Diencephalon (tissue), 1 donor: ENCODE results near the gene ACTL7B. TPM values are rescaled to one million over a fixed set of nuclear protein-coding genes. Genes with fewer than 3 reads are reported as not detected.

Experiments used
- small RNA-seq: library from RNA; depleted of rRNA; stranded (forward); fragments of <200 nt; gene quantifications from one replicate; pipeline ENCODE3, GENCODE V24; 2014
- total RNA-seq: library from RNA; depleted of rRNA; stranded (reverse); fragments of >200 nt; gene quantifications from one replicate; pipeline ENCODE4 v1.2.3, GENCODE V29; 2014

ACTL7B gene, protein sequence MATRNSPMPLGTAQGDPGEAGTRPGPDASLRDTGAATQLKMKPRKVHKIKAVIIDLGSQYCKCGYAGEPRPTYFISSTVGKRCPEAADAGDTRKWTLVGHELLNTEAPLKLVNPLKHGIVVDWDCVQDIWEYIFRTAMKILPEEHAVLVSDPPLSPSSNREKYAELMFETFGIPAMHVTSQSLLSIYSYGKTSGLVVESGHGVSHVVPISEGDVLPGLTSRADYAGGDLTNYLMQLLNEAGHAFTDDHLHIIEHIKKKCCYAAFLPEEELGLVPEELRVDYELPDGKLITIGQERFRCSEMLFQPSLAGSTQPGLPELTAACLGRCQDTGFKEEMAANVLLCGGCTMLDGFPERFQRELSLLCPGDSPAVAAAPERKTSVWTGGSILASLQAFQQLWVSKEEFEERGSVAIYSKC
- not detected for total RNA-seq

DNA sequence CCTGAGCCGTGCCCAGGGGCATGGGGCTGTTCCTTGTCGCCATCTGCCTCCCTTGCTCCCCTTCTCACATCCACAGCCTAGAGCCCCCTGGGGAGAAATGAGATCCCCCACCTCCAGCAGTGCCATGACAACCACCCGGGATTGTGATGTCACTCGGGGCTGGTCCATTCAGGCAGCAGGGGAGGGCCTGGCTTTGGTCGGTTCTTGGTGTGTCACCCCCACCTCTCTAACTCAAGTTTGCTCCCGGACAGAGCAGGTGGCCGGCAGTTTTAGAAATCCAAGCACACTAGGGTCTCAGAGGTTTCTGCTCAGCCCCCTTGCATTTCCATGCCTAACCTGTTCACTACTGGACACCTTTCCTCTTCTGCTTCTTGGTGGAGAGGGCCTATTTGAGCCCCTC, at the start of gene ACTL7B:
TSS of gene ACTL7B (minus strand) at position 99 of the 400 bp plus-strand sequence. CDS start at position 43, 56 bp downstream.

DNA sequence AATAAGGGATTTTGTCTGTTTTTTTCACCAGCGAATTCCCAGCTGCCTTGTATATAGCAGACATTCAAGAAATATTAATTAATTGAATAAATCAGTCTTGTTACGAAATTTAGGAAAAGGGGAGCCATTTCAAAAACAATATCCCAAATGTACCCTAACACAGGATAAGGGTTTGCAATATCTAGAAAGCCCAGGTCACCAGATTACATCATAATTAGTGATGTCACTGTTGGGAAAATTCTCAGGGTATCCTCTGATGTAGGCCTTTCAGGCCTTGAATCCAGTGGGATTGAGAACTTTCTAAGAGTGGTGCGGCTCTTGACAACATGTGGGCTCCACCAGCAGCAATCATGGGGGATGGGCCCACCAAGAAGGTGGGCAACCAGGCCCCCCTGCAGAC, 6.2 kb upstream of the ACTL7B start, which contains the start of gene ACTL7A:
TSS of gene ACTL7A (plus strand) at position 270 of the 400 bp plus-strand sequence. CDS start at position 327, 57 bp downstream.

Small RNA genes within 50 kb of the gene (small RNA-seq; reads per million reads assigned to genes)
- gene AL359692.1 = not detected

Other genes with a start within 250 kb of the ACTL7B start
- not detected for gene ACTL7A, start 6.3 kb upstream of the ACTL7B start, total RNA-seq
- 67.1 TPM for gene ELP1, start 78.1 kb upstream of the ACTL7B start, total RNA-seq
- 9.2 TPM for gene ABITRAM, start 78.4 kb upstream of the ACTL7B start, total RNA-seq
- gene CTNNAL1, start 157.5 kb upstream of the ACTL7B start, total RNA-seq = 13.4 TPM